NCI-H446 (cell line): ENCODE data around the gene MYO3B.

Experiments used
- DNase-seq, 2 experiments: peaks; one replicate each; lab custom pipeline; 2025; lab: John Stamatoyannopoulos, UW

The MYO3B gene

GRCh38 chr2:170371231-170371998, 193.5 kb downstream of the MYO3B start:
- DNase-seq, result no peak

GRCh38 chr2:170375192-170375591, 197.2 kb downstream of the MYO3B start:
- no peak for DNase-seq

GRCh38 chr2:170377500-170378207, 199.7 kb downstream of the MYO3B start:
- no peak for DNase-seq

GRCh38 chr2:170380267-170380666, 202.3 kb downstream of the MYO3B start:
- no peak for DNase-seq

- DNase-seq, result no peak
Observed at GRCh38 chr2:170381678-170382077, 203.7 kb downstream of the MYO3B start.

- DNase-seq, result no peak
Observed at GRCh38 chr2:170386554-170386953, 208.6 kb downstream of the MYO3B start.

- DNase-seq, result no peak
Observed at GRCh38 chr2:170391018-170391417, 213.1 kb downstream of the MYO3B start.

GRCh38 chr2:170391697-170392096, 213.8 kb downstream of the MYO3B start:
- DNase-seq, result no peak

- no peak for DNase-seq
Observed at GRCh38 chr2:170393861-170394498, 216.0 kb downstream of the MYO3B start.

- peak in 1 of 2 experiments; percentile 7 for DNase-seq
Observed at GRCh38 chr2:170394641-170395387, 216.9 kb downstream of the MYO3B start.

GRCh38 chr2:170396799-170397459, 219.0 kb downstream of the MYO3B start:
- peak in 1 of 2 experiments; percentile 11 for DNase-seq

GRCh38 chr2:170401187-170401586, 223.2 kb downstream of the MYO3B start:
- no peak for DNase-seq

GRCh38 chr2:170404846-170405245, 226.9 kb downstream of the MYO3B start:
- no peak for DNase-seq

- DNase-seq, result no peak
Observed at GRCh38 chr2:170405326-170405725, 227.4 kb downstream of the MYO3B start.

- DNase-seq, result no peak
Observed at GRCh38 chr2:170408461-170409163, 230.7 kb downstream of the MYO3B start.

- peak; percentile 11 to 79 for DNase-seq
Observed at GRCh38 chr2:170409164-170409535, 231.2 kb downstream of the MYO3B start.

GRCh38 chr2:170411660-170412059, 233.7 kb downstream of the MYO3B start:
- no peak for DNase-seq

- DNase-seq, result no peak
Observed at GRCh38 chr2:170420961-170421687, 243.2 kb downstream of the MYO3B start.

GRCh38 chr2:170423919-170424318, 246.0 kb downstream of the MYO3B start:
- no peak for DNase-seq

GRCh38 chr2:170425281-170425751, 247.4 kb downstream of the MYO3B start:
- peak in 1 of 2 experiments; percentile 4 for DNase-seq
